Nephron progenitor cell (in vitro differentiated cells): ENCODE measurements around the gene FOXL3.

Experiments
- DNase-seq: peaks from one replicate; pipeline ENCODE4 v3.0.0; 2021
- H3K27ac Mint-ChIP-seq: 2 replicates; pipeline ENCODE4 v1.8.0; 2021; ENCODE audit warnings: mild to moderate bottlenecking, moderate library complexity, mixed read lengths
- H3K27me3 Mint-ChIP-seq: 2 replicates; pipeline ENCODE4 v1.8.0; 2021; ENCODE audit warnings: mild to moderate bottlenecking, low read depth, mixed read lengths; ENCODE audit not compliant: poor library complexity
- H3K36me3 Mint-ChIP-seq: 2 replicates; pipeline ENCODE4 v1.8.0; 2021; ENCODE audit warnings: low read depth, mixed read lengths
- H3K4me1 Mint-ChIP-seq: 2 replicates; pipeline ENCODE4 v1.8.0; 2021; ENCODE audit warnings: mixed read lengths
- H3K4me3 Mint-ChIP-seq: 2 replicates; pipeline ENCODE4 v1.8.0; 2021; ENCODE audit warnings: mild to moderate bottlenecking, moderate library complexity, mixed read lengths
- H3K9me3 Mint-ChIP-seq: 2 replicates; pipeline ENCODE4 v1.8.0; 2021; ENCODE audit warnings: mild to moderate bottlenecking, moderate library complexity, mixed read lengths
- TF ChIP-seq, protein P1 (sequence below): fragments of 200-600 bp; sonication (generic); IDR thresholded peaks from 2 replicates; pipeline ENCODE4 v1.5.0; 2021; ENCODE audit warnings: antibody characterized with exemption

The FOXL3 gene

GRCh38 chr7:304574-305409, 14.8 kb downstream of the FOXL3 start:
- peaks cover 5% of the 10 kb centered on the region for H3K36me3 Mint-ChIP-seq
- TF ChIP-seq, protein P1, sequence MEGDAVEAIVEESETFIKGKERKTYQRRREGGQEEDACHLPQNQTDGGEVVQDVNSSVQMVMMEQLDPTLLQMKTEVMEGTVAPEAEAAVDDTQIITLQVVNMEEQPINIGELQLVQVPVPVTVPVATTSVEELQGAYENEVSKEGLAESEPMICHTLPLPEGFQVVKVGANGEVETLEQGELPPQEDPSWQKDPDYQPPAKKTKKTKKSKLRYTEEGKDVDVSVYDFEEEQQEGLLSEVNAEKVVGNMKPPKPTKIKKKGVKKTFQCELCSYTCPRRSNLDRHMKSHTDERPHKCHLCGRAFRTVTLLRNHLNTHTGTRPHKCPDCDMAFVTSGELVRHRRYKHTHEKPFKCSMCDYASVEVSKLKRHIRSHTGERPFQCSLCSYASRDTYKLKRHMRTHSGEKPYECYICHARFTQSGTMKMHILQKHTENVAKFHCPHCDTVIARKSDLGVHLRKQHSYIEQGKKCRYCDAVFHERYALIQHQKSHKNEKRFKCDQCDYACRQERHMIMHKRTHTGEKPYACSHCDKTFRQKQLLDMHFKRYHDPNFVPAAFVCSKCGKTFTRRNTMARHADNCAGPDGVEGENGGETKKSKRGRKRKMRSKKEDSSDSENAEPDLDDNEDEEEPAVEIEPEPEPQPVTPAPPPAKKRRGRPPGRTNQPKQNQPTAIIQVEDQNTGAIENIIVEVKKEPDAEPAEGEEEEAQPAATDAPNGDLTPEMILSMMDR: no peak
- no peak for DNase-seq
- no peak overlapping the region for H3K4me3 Mint-ChIP-seq
- H3K27ac Mint-ChIP-seq: no peak overlapping the region
- H3K4me1 Mint-ChIP-seq: peaks cover 27% of the 10 kb centered on the region
- peaks cover 6% of the 10 kb centered on the region for H3K27me3 Mint-ChIP-seq
- H3K9me3 Mint-ChIP-seq: peaks cover 27% of the 10 kb centered on the region

DNA sequence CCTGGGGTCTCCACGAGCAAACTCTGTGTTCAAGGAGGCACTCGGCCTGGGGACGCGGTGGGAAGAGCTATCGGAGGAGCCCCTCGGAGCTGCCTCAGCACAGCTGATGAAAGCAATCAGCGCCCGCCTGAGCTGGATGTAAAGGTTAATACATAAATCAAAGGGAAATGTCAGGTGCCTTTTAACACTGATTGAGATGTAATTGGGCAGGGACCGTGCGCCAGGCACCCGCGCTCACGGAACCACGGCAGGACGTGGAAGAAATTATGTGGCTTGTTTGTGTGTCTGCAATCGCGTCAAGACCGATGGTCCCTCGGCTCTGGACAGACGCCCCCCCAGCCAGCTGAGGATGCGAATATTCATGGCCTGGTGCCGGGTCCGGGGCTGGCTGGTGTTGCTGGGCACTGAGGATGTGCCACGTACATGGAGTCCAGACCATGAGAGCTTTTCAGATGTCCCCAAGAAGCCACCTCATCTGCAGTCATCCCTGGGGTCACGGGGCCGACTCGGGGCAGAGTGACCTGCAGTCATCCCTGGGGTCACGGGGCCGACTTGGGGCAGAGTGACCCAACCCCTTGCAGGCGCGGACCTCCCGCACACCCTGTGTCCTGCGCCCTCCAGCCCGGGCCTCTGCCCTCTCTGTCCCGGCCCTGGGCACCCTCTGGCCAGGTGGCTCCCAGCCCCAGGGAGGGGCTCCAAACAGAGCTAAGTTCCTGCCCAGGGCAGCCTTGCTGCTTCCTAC, 15.6 kb downstream of the FOXL3 start:
- TF ChIP-seq, protein P1: no peak
- H3K4me1 Mint-ChIP-seq: peaks cover 22% of the 10 kb centered on the region
- no peak overlapping the region for H3K4me3 Mint-ChIP-seq

GRCh38 chr7:307970-308369, 18.0 kb downstream of the FOXL3 start:
- no peak overlapping the region for H3K4me3 Mint-ChIP-seq
- DNase-seq: no peak
- peaks cover 13% of the 10 kb centered on the region for H3K4me1 Mint-ChIP-seq
- H3K9me3 Mint-ChIP-seq: peaks cover 27% of the 10 kb centered on the region
- H3K36me3 Mint-ChIP-seq: peaks cover 5% of the 10 kb centered on the region
- peaks cover 21% of the 10 kb centered on the region for H3K27me3 Mint-ChIP-seq
- no peak overlapping the region for H3K27ac Mint-ChIP-seq
- TF ChIP-seq, protein P1: no peak

More for the DNA sequence above, 15.6 kb downstream of the FOXL3 start:
- H3K9me3 Mint-ChIP-seq: peaks cover 27% of the 10 kb centered on the region
- H3K36me3 Mint-ChIP-seq: peaks cover 5% of the 10 kb centered on the region
- H3K27me3 Mint-ChIP-seq: peaks cover 3% of the 10 kb centered on the region
- no peak for DNase-seq
- no peak overlapping the region for H3K27ac Mint-ChIP-seq

GRCh38 chr7:309586-310228, 19.7 kb downstream of the FOXL3 start:
- no peak overlapping the region for H3K4me3 Mint-ChIP-seq
- peaks cover 24% of the 10 kb centered on the region for H3K9me3 Mint-ChIP-seq
- peaks cover under 1% of the 10 kb centered on the region for H3K4me1 Mint-ChIP-seq
- TF ChIP-seq, protein P1: no peak
- no peak overlapping the region for H3K27ac Mint-ChIP-seq
- peaks cover 33% of the 10 kb centered on the region for H3K27me3 Mint-ChIP-seq
- no peak for DNase-seq
- peaks cover 5% of the 10 kb centered on the region for H3K36me3 Mint-ChIP-seq

DNA sequence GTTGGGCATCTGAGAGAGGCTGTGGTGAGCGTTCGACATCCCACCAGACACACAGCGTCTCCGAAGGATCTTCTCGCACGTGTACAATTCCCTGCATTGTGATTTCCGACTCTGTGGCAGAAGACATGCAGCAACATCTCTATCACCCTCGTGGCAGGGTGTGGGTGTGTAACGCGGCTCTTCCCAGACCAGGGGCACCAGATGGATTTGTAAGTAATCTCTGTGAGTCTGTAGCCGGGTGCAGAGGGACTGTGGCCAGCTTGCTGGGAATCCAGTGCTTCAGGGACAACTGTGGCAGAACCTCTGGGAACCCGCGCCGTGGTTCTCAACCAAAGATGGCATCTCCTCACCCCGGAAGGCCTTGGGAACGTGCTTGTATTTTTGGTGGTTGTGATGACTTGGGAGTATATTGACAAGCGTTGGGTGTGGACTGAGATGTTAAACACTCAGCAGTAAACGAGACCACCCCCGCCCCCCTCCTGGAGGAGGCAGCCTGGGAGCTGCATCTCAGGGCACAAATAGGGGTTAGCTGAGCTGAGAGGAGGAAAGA, 21.2 kb downstream of the FOXL3 start:
- Mint-ChIP-seq H3K27me3 (peaks cover 39% of the 10 kb centered on the region), H3K27ac (peak overlapping the region; percentile 46), H3K36me3 (peaks cover 5% of the 10 kb centered on the region), H3K4me1 (no peaks in the 10 kb centered on the region), H3K4me3 (no peak overlapping the region), H3K9me3 (peaks cover 38% of the 10 kb centered on the region)
- TF ChIP-seq, protein P1: no peak
- DNase-seq: no peak
